BJ (cell line): Measurements from ENCODE around the gene RASSF8. TPM values are rescaled to one million over a fixed set of nuclear protein-coding genes. Genes with fewer than 3 reads are reported as not detected.

ENCODE experiments used
- CTCF ChIA-PET: fragments of 350-600 bp; formaldehyde crosslinking; extraction: SDS; loops from one replicate; lab custom pipeline; 2021; ENCODE audit warnings: antibody characterized with exemption, inconsistent platforms; lab: Yijun Ruan, JAX
- POLR2A ChIA-PET: fragments of 300-600 bp; sonication (Branson Sonifier 250); formaldehyde crosslinking; extraction: SDS; loops from one replicate; lab custom pipeline; 2021; ENCODE audit warnings: antibody characterized with exemption; lab: Charles Lee
- DNase-seq: peaks from one replicate; pipeline ENCODE4 v3.0.0-alpha.2; 2011; ENCODE audit warnings: low read depth
- H3K27me3 ChIP-seq: 2 replicates; pipeline ENCODE4 v1.6.0; 2011; ENCODE audit warnings: low read length; ENCODE audit not compliant: control insufficient read depth, insufficient read depth
- H3K36me3 ChIP-seq: 2 replicates; pipeline ENCODE4 v1.5.1; 2011; ENCODE audit warnings: low read length; ENCODE audit not compliant: control insufficient read depth, insufficient read depth
- H3K4me3 ChIP-seq: 2 replicates; pipeline ENCODE4 v1.5.1; 2011; ENCODE audit warnings: low read depth, mild to moderate bottlenecking, control low read depth, low read length
- polyA minus RNA-seq: library from RNA; depleted of rRNA, polyadenylated mRNA; stranded (reverse); fragments of >200 nt; gene quantifications from 2 replicates; pipeline ENCODE4 v1.2.3, GENCODE V29; 2011; rRNA and poly(A)+ RNA removed
- polyA plus RNA-seq: library from polyadenylated mRNA; depleted of rRNA; stranded (reverse); fragments of >200 nt; gene quantifications from 2 replicates; pipeline ENCODE4 v1.2.3, GENCODE V29; 2011; rRNA removed
- TF ChIP-seq, protein P1 (sequence below): IDR thresholded peaks from 2 replicates; pipeline ENCODE4 v1.5.1; 2011; ENCODE audit warnings: low read depth, mild to moderate bottlenecking, control low read depth, inconsistent platforms, low read length, moderate library complexity; ENCODE audit not compliant: insufficient read depth

RASSF8 gene, protein sequence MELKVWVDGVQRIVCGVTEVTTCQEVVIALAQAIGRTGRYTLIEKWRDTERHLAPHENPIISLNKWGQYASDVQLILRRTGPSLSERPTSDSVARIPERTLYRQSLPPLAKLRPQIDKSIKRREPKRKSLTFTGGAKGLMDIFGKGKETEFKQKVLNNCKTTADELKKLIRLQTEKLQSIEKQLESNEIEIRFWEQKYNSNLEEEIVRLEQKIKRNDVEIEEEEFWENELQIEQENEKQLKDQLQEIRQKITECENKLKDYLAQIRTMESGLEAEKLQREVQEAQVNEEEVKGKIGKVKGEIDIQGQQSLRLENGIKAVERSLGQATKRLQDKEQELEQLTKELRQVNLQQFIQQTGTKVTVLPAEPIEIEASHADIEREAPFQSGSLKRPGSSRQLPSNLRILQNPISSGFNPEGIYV
- 34.8 and 35.8 TPM in 2 replicates for polyA plus RNA-seq
- 61.2 and 63.2 TPM in 2 replicates for polyA minus RNA-seq

DNA sequence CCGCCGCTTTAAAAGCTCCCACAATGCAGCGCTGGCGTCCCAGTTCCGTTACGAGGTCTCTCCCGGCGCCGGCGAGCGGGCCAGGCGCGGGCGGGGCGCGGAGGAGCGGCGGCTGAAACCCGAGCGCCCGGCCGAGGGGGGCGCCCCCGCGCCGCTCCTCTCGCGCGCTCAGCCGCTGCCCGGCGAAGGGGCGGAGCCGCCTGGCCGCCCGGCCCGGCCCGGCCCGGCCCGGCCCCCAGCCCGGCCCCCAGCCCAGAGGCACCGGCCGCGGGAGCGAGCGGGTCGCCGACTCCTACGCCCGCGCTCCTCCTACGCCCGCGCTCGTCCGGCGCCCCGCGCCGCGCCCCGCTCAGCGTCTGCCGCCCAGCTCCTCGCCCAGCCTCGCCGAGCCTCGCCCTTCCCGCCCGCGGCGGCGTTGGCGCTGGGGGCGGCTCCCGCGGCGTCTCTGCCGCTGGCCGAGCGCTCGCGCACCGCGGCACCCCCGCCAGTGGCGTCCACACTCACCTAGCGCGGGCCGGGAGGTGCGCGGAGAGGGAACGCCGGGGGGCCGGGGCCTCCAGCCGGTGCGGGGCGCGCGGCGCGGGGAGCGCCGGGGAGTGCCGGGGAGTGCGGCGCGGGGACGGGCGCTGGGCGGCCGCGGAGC lies at the start of gene RASSF8:
Gene RASSF8 (plus strand): TSS at position 255 of the 643 bp plus-strand sequence. CDS start 96,662 bp downstream, outside the sequence.
- H3K36me3 ChIP-seq = peaks cover 2% of the 10 kb centered on the region
- TF ChIP-seq, protein P1, sequence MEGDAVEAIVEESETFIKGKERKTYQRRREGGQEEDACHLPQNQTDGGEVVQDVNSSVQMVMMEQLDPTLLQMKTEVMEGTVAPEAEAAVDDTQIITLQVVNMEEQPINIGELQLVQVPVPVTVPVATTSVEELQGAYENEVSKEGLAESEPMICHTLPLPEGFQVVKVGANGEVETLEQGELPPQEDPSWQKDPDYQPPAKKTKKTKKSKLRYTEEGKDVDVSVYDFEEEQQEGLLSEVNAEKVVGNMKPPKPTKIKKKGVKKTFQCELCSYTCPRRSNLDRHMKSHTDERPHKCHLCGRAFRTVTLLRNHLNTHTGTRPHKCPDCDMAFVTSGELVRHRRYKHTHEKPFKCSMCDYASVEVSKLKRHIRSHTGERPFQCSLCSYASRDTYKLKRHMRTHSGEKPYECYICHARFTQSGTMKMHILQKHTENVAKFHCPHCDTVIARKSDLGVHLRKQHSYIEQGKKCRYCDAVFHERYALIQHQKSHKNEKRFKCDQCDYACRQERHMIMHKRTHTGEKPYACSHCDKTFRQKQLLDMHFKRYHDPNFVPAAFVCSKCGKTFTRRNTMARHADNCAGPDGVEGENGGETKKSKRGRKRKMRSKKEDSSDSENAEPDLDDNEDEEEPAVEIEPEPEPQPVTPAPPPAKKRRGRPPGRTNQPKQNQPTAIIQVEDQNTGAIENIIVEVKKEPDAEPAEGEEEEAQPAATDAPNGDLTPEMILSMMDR = no peak
- POLR2A ChIA-PET = no interaction called here
- DNase-seq = no peak
- H3K27me3 ChIP-seq = no peaks in the 10 kb centered on the region
- CTCF ChIA-PET = interaction anchor here (0.5 to 2.1 kb wide), 10 partner anchors 58 to 571 kb away, joined by 3 to 9 read pairs (median 4); no protein-coding TSS in a partner anchor
- H3K4me3 ChIP-seq = peak within 1 kb of the TSS; percentile 67

DNA sequence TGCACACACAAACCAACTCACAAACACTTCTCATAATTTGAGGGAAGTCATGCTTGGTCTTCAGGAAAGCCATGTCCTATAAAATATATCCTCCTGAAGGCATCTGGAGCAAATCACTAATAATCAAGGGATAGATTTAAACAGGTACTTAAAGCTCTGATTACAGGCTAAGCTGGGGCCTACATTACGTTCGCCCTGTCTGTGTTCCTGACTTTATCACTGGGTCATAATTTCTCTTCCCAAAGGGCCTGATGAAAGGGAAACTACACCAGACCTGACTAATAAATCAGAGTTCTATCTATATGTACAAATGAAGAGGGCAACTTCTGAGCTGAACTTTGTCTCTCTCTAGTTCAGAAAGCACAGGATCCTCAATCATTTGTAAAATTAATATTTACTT lies 43.9 kb upstream of the RASSF8 start:
- Histone ChIP-seq H3K27me3 (no peaks in the 10 kb centered on the region), H3K36me3 (no peaks in the 10 kb centered on the region), H3K4me3 (no peak overlapping the region)
- TF ChIP-seq, protein P1 = no peak
- DNase-seq = no peak
- ChIA-PET CTCF (interaction anchor here (2.0 kb wide), 1 partner anchor 8 kb away, joined by 4 read pairs; no protein-coding TSS in a partner anchor), POLR2A (no interaction called here)

DNA sequence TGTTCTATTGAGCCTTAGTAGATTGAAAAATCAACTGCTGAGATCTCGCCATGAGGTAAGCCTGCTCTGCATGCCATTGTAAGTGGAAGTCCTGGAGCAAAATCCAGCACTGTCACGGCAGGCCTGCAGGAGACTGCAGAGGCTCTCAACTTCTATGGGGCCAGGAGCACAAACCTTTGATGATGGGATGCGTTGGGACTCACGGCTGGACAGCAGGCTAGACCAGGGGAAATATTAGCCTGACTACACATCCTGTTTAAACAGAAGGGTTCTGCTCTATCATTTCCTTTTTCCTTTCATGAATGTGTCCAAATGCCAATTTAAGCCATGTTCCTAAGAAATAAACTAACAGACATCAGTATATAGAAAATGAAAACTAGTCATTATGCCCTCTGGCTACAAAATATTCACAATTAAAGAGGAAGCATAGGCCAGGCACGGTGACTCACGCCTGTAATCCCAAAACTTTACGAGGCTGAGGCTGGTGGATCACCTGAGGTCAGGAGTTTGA lies 33.9 kb upstream of the RASSF8 start:
- TF ChIP-seq, protein P1 = no peak
- DNase-seq = peak; percentile 32
- ChIA-PET CTCF (interaction anchor here (1.4 kb wide), 1 partner anchor 12 kb away, joined by 4 read pairs; no protein-coding TSS in a partner anchor), POLR2A (no interaction called here)
- H3K36me3 ChIP-seq = no peaks in the 10 kb centered on the region
- H3K27me3 ChIP-seq = no peaks in the 10 kb centered on the region
- no peak overlapping the region for H3K4me3 ChIP-seq

DNA sequence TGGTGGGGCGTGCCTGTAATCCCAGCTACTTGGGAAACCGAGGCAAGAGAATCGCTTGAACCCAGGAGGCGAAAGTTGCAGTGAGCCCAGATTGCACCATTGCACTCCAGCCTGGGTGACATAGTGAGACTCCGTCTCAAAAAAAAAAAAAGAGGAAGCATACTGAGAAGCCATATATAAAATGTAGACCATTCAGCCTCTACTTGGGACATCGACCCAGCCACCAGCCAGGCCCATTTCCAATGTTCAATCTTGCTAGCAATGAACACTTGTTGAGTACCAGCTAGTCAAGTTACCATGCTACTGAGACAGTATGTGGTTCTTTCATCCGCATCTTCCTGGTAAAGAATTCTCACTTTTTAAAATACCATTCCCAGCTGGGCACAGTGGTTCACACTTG lies 33.4 kb upstream of the RASSF8 start:
- ChIA-PET CTCF (interaction anchor here (0.7 to 1.4 kb wide), 2 partner anchors 12 to 88 kb away, joined by 4 to 5 read pairs; no protein-coding TSS in a partner anchor), POLR2A (no interaction called here)
- no peak for DNase-seq
- TF ChIP-seq, protein P1 = no peak
- Histone ChIP-seq H3K36me3 (no peaks in the 10 kb centered on the region), H3K27me3 (no peaks in the 10 kb centered on the region), H3K4me3 (no peak overlapping the region)

DNA sequence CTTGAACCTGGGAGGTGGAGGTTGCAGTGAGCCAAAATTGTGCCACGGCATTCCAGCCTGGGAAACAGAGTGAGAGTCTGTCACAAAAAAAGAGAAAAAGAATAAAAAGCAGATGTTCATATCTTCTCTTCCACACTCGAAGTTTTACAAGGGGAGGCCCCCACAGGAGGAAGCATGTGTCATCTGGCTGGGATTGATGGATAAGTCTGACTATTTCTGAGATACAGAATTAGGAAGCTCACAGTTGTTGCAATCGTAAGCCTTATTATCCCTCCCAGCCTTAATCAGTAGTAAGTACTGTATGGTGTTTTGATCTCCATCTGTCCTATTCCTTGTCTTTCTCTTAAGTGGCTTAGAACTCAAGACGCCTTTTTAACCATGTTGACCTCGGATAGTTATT lies 31.9 kb upstream of the RASSF8 start:
- Histone ChIP-seq H3K36me3 (no peaks in the 10 kb centered on the region), H3K4me3 (no peak overlapping the region), H3K27me3 (no peaks in the 10 kb centered on the region)
- ChIA-PET CTCF (no interaction called here), POLR2A (no interaction called here)
- TF ChIP-seq, protein P1 = no peak
- no peak for DNase-seq
